ENCODE data around the gene PRELID3B. TPM values are rescaled to one million over a fixed set of nuclear protein-coding genes. Genes with fewer than 3 reads are reported as not detected.

The PRELID3B gene
- total RNA-seq, 4 donors from 2014 or later = 35.1 to 60.8 (median 40.0) TPM

GRCh38 chr20:59025086-59025485 is 17.5 kb downstream of the PRELID3B start:
- no peak for ATAC-seq
- H3K27ac ChIP-seq = no peak overlapping the region
- WGBS, 2 donors (ENCODE audit: low coverage in 1 of 2) = 38 to 62% methylated on average over 1 to 2 of the region's 2 CpGs
- H3K4me3 ChIP-seq = no peak overlapping the region
- peaks cover 0 to 77% of the 10 kb centered on the region in 2 donors for H3K36me3 ChIP-seq
- TF ChIP-seq POLR2AphosphoS5 (IDR thresholded peaks at IDR 0.05) = no peak
- H3K27me3 ChIP-seq = no peaks in the 10 kb centered on the region
- H3K4me1 ChIP-seq = peaks cover 5 to 44% (median 15%) of the 10 kb centered on the region in 3 donors
- no peaks in the 10 kb centered on the region for H3K9me3 ChIP-seq

- Histone ChIP-seq H3K36me3 (peaks cover 0 to 67% of the 10 kb centered on the region in 2 donors), H3K27me3 (no peaks in the 10 kb centered on the region), H3K4me3 (no peak overlapping the region), H3K4me1 (peaks cover 0 to 35% (median 7%) of the 10 kb centered on the region in 3 donors), H3K27ac (no peak overlapping the region), H3K9me3 (no peaks in the 10 kb centered on the region)
- TF ChIP-seq EP300 (IDR thresholded peaks at IDR 0.05) = no peak
- TF ChIP-seq POLR2AphosphoS5 (IDR thresholded peaks at IDR 0.05) = no peak
- TF ChIP-seq CTCF (IDR thresholded peaks at IDR 0.05) = no peak
- no peak for TF ChIP-seq POLR2A (IDR thresholded peaks at IDR 0.05)
- ATAC-seq = no peak
- WGBS, 2 donors (ENCODE audit: low coverage in 1 of 2) = 93 to 100% methylated on average over 1 to 5 of the region's 24 CpGs
Measured at GRCh38 chr20:59024111-59024530, 18.5 kb downstream of the PRELID3B start.

- ATAC-seq = no peak
- peaks cover 0 to 65% of the 10 kb centered on the region in 2 donors for H3K36me3 ChIP-seq
- no peaks in the 10 kb centered on the region for H3K9me3 ChIP-seq
- H3K4me1 ChIP-seq = peaks cover 0 to 30% (median 2%) of the 10 kb centered on the region in 3 donors
- TF ChIP-seq POLR2AphosphoS5 (IDR thresholded peaks at IDR 0.05) = no peak
- TF ChIP-seq POLR2A (IDR thresholded peaks at IDR 0.05) = no peak
- no peak for TF ChIP-seq EP300 (IDR thresholded peaks at IDR 0.05)
- TF ChIP-seq CTCF (IDR thresholded peaks at IDR 0.05) = no peak
- no peak overlapping the region for H3K27ac ChIP-seq
- no peak overlapping the region for H3K4me3 ChIP-seq
- H3K27me3 ChIP-seq = no peaks in the 10 kb centered on the region
- 80 to 89% methylated on average over 1 to 8 of the region's 13 CpGs for WGBS, 2 donors (ENCODE audit: low coverage in 1 of 2)
Measured at GRCh38 chr20:59023616-59024015, 19.0 kb downstream of the PRELID3B start.

GRCh38 chr20:59022754-59023153 is 19.8 kb downstream of the PRELID3B start:
- 80% methylated on average over 3 of the region's 15 CpGs; no CpG with 5 or more reads in 1 of the 2 donors for WGBS, 2 donors (ENCODE audit: low coverage in 1 of 2)
- no peaks in the 10 kb centered on the region for H3K9me3 ChIP-seq
- peaks cover 0 to 21% (median 0%) of the 10 kb centered on the region in 3 donors for H3K4me1 ChIP-seq
- H3K27me3 ChIP-seq = no peaks in the 10 kb centered on the region
- TF ChIP-seq CTCF (IDR thresholded peaks at IDR 0.05) (no peak), EP300 (IDR thresholded peaks at IDR 0.05) (no peak), POLR2AphosphoS5 (IDR thresholded peaks at IDR 0.05) (no peak), POLR2A (IDR thresholded peaks at IDR 0.05) (no peak)
- no peak overlapping the region for H3K27ac ChIP-seq
- no peak for ATAC-seq
- peaks cover 0 to 67% of the 10 kb centered on the region in 2 donors for H3K36me3 ChIP-seq
- no peak overlapping the region for H3K4me3 ChIP-seq

- Histone ChIP-seq H3K27ac (no peak overlapping the region), H3K4me1 (peaks cover 0 to 6% (median 0%) of the 10 kb centered on the region in 3 donors), H3K9me3 (no peaks in the 10 kb centered on the region), H3K27me3 (no peaks in the 10 kb centered on the region), H3K4me3 (no peak overlapping the region), H3K36me3 (peaks cover 0 to 54% of the 10 kb centered on the region in 2 donors)
- TF ChIP-seq POLR2A (IDR thresholded peaks at IDR 0.05) (no peak), POLR2AphosphoS5 (IDR thresholded peaks at IDR 0.05) (peak; percentile 21)
- ATAC-seq = no peak
- 60% methylated on average over 2 of the region's 5 CpGs; no CpG with 5 or more reads in 1 of the 2 donors for WGBS, 2 donors (ENCODE audit: low coverage in 1 of 2)
Measured at GRCh38 chr20:59020938-59021551, 21.5 kb downstream of the PRELID3B start.

GRCh38 chr20:59019217-59019616 is 23.4 kb downstream of the PRELID3B start, which contains the start of gene TUBB1:
Gene TUBB1 (plus strand): TSS chr20:59019429. CDS start chr20:59019523, 94 bp downstream.
- no peak for ATAC-seq
- H3K9me3 ChIP-seq = no peaks in the 10 kb centered on the region
- H3K36me3 ChIP-seq = peaks cover 0 to 36% of the 10 kb centered on the region in 2 donors
- WGBS, 2 donors (ENCODE audit: low coverage in 1 of 2) = 90 to 100% methylated on average over 2 to 3 of the region's 5 CpGs
- no peak within 1 kb of the TSS for H3K4me3 ChIP-seq
- H3K4me1 ChIP-seq = peaks cover 0 to 6% (median 0%) of the 10 kb centered on the region in 3 donors
- no peaks in the 10 kb centered on the region for H3K27me3 ChIP-seq
- H3K27ac ChIP-seq = no peak within 1 kb of the TSS
- TF ChIP-seq EP300 (IDR thresholded peaks at IDR 0.05) = no peak
- no peak for TF ChIP-seq POLR2A (IDR thresholded peaks at IDR 0.05)
- TF ChIP-seq POLR2AphosphoS5 (IDR thresholded peaks at IDR 0.05) = no peak
- TF ChIP-seq CTCF (IDR thresholded peaks at IDR 0.05) = no peak

Measured in gastroesophageal sphincter (tissue), 4 donors.